ENCODE results near the gene RNPS1. TPM values are rescaled to one million over a fixed set of nuclear protein-coding genes. Genes with fewer than 3 reads are reported as not detected.
A peak's percentile ranks its signal among the peaks of the same experiment; 100 is the strongest.

The RNPS1 gene
- total RNA-seq, 1 experiment from 2014 or later = 164 TPM

GRCh38 chr16:2238838-2239675 is 28.9 kb downstream of the RNPS1 start:
- Histone ChIP-seq H3K27me3 (replicated peaks) (no peaks in the 10 kb centered on the region), H3K36me3 (peaks cover 77% of the 10 kb centered on the region), H3K27ac (no peak overlapping the region), H3K4me1 (replicated peaks) (no peaks in the 10 kb centered on the region), H3K4me3 (no peak overlapping the region), H3K9me3 (replicated peaks) (no peaks in the 10 kb centered on the region)
- no peak for DNase-seq (ENCODE audit: low read depth in 1 of 2, low spot score in 2 of 2)

- H3K27ac ChIP-seq = no peak overlapping the region
- no peaks in the 10 kb centered on the region for H3K27me3 ChIP-seq (replicated peaks)
- H3K4me3 ChIP-seq = no peak overlapping the region
- H3K36me3 ChIP-seq = peaks cover 77% of the 10 kb centered on the region
- no peaks in the 10 kb centered on the region for H3K9me3 ChIP-seq (replicated peaks)
- DNase-seq (ENCODE audit: low read depth in 1 of 2, low spot score in 2 of 2) = no peak
- H3K4me1 ChIP-seq (replicated peaks) = no peaks in the 10 kb centered on the region
These were observed 29.6 kb downstream of the RNPS1 start for GRCh38 chr16:2238150-2238837.

- H3K4me3 ChIP-seq = no peak overlapping the region
- H3K27me3 ChIP-seq (replicated peaks) = no peaks in the 10 kb centered on the region
- H3K9me3 ChIP-seq (replicated peaks) = no peaks in the 10 kb centered on the region
- H3K27ac ChIP-seq = no peak overlapping the region
- no peak for DNase-seq (ENCODE audit: low read depth in 1 of 2, low spot score in 2 of 2)
- H3K36me3 ChIP-seq = peaks cover 77% of the 10 kb centered on the region
- no peaks in the 10 kb centered on the region for H3K4me1 ChIP-seq (replicated peaks)
These were observed 30.3 kb downstream of the RNPS1 start for GRCh38 chr16:2237493-2238149.

GRCh38 chr16:2237102-2237482 is 30.8 kb downstream of the RNPS1 start:
- H3K4me1 ChIP-seq (replicated peaks) = no peaks in the 10 kb centered on the region
- no peaks in the 10 kb centered on the region for H3K9me3 ChIP-seq (replicated peaks)
- H3K27me3 ChIP-seq (replicated peaks) = no peaks in the 10 kb centered on the region
- H3K36me3 ChIP-seq = peaks cover 77% of the 10 kb centered on the region
- no peak overlapping the region for H3K27ac ChIP-seq
- no peak overlapping the region for H3K4me3 ChIP-seq
- DNase-seq (ENCODE audit: low read depth in 1 of 2, low spot score in 2 of 2) = no peak

- H3K27ac ChIP-seq = no peak within 1 kb of the TSS
- no peaks in the 10 kb centered on the region for H3K4me1 ChIP-seq (replicated peaks)
- H3K9me3 ChIP-seq (replicated peaks) = no peaks in the 10 kb centered on the region
- H3K36me3 ChIP-seq = peaks cover 77% of the 10 kb centered on the region
- H3K27me3 ChIP-seq (replicated peaks) = no peaks in the 10 kb centered on the region
- DNase-seq (ENCODE audit: low read depth in 1 of 2, low spot score in 2 of 2) = peak in 1 of 2 experiments; percentile 51
- no peak within 1 kb of the TSS for H3K4me3 ChIP-seq
These were observed 31.4 kb downstream of the RNPS1 start, which contains the start of gene DNASE1L2 for GRCh38 chr16:2236337-2237101. TSS of gene DNASE1L2 (plus strand) at chr16:2236444. CDS start at chr16:2236817, 373 bp downstream.

- no peak for DNase-seq (ENCODE audit: low read depth in 1 of 2, low spot score in 2 of 2)
- Histone ChIP-seq H3K4me3 (no peak overlapping the region), H3K27me3 (replicated peaks) (no peaks in the 10 kb centered on the region), H3K9me3 (replicated peaks) (no peaks in the 10 kb centered on the region), H3K36me3 (peaks cover 81% of the 10 kb centered on the region), H3K27ac (no peak overlapping the region), H3K4me1 (replicated peaks) (no peaks in the 10 kb centered on the region)
These were observed 32.1 kb downstream of the RNPS1 start for GRCh38 chr16:2235695-2236336.

GRCh38 chr16:2235234-2235651 is 32.7 kb downstream of the RNPS1 start:
- Histone ChIP-seq H3K36me3 (peaks cover 83% of the 10 kb centered on the region), H3K4me3 (no peak overlapping the region)
- no peak for DNase-seq (ENCODE audit: low read depth in 1 of 2, low spot score in 2 of 2)

GRCh38 chr16:2234813-2235170 is 33.1 kb downstream of the RNPS1 start:
- Histone ChIP-seq H3K27ac (no peak overlapping the region), H3K4me3 (no peak overlapping the region), H3K4me1 (replicated peaks) (no peaks in the 10 kb centered on the region), H3K9me3 (replicated peaks) (no peaks in the 10 kb centered on the region), H3K27me3 (replicated peaks) (no peaks in the 10 kb centered on the region), H3K36me3 (peaks cover 84% of the 10 kb centered on the region)
- DNase-seq (ENCODE audit: low read depth in 1 of 2, low spot score in 2 of 2) = no peak

More at GRCh38 chr16:2235234-2235651, 32.7 kb downstream of the RNPS1 start:
- H3K27me3 ChIP-seq (replicated peaks) = no peaks in the 10 kb centered on the region
- no peaks in the 10 kb centered on the region for H3K4me1 ChIP-seq (replicated peaks)
- H3K27ac ChIP-seq = no peak overlapping the region
- H3K9me3 ChIP-seq (replicated peaks) = no peaks in the 10 kb centered on the region

- no peaks in the 10 kb centered on the region for H3K9me3 ChIP-seq (replicated peaks)
- H3K27me3 ChIP-seq (replicated peaks) = no peaks in the 10 kb centered on the region
- H3K4me3 ChIP-seq = no peak overlapping the region
- DNase-seq (ENCODE audit: low read depth in 1 of 2, low spot score in 2 of 2) = no peak
- H3K36me3 ChIP-seq = peaks cover 86% of the 10 kb centered on the region
- no peak overlapping the region for H3K27ac ChIP-seq
- no peaks in the 10 kb centered on the region for H3K4me1 ChIP-seq (replicated peaks)
These were observed 33.8 kb downstream of the RNPS1 start for GRCh38 chr16:2233872-2234812.

- peak in 1 of 2 experiments; percentile 45 for DNase-seq (ENCODE audit: low read depth in 1 of 2, low spot score in 2 of 2)
- peaks cover 92% of the 10 kb centered on the region for H3K36me3 ChIP-seq
- H3K27ac ChIP-seq = no peak overlapping the region
- no peaks in the 10 kb centered on the region for H3K4me1 ChIP-seq (replicated peaks)
- H3K4me3 ChIP-seq = no peak overlapping the region
- no peaks in the 10 kb centered on the region for H3K27me3 ChIP-seq (replicated peaks)
- H3K9me3 ChIP-seq (replicated peaks) = no peaks in the 10 kb centered on the region
These were observed 34.7 kb downstream of the RNPS1 start for GRCh38 chr16:2233046-2233775.

GRCh38 chr16:2232094-2232990 is 35.6 kb downstream of the RNPS1 start:
- Histone ChIP-seq H3K4me1 (replicated peaks) (no peaks in the 10 kb centered on the region), H3K27me3 (replicated peaks) (no peaks in the 10 kb centered on the region), H3K9me3 (replicated peaks) (no peaks in the 10 kb centered on the region), H3K4me3 (no peak overlapping the region), H3K36me3 (peaks cover 91% of the 10 kb centered on the region), H3K27ac (no peak overlapping the region)
- DNase-seq (ENCODE audit: low read depth in 1 of 2, low spot score in 2 of 2) = no peak
